ENCODE data around the gene PLA2R1.
"Not testable (repeated sequence)": the region's sequence is repeated elsewhere in the genome, so short reads cannot be mapped to it uniquely, and the experiment has no call there.

The PLA2R1 gene

DNA sequence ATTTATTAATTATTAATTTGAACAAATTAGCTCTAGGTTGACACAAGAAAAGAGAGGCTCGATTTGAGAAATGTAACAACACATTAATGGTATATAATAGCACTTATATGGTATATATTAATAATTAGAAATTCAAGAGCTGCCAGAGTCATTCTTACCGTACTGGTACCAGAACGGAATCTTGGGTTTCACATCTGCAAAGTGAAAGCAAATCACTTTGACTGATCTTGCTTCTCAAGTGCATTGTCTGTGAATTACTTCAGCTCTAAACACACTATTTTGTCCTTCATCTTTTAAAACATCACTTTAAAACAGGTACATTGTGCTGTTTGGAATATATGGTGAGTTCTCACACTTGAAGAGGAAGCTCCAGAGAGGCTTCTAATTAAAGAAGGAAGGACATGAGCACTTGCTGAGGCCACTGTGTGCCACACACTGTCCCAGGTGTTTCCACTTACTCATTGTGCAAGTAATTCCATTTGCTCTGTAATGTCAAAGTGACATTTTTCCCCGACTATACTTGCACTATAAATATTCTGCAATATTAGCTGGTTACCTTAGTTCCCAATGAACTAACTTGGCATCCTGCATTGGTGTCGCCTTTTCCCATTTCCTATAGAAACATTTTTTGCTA lies 85.8 kb downstream of the PLA2R1 start:
- DNase-seq, result no peak

- no peak for DNase-seq
These were observed 89.1 kb downstream of the PLA2R1 start for GRCh38 chr2:159973325-159973724.

- no peak for DNase-seq
These were observed 90.9 kb downstream of the PLA2R1 start for GRCh38 chr2:159971365-159972152.

- not testable (repeated sequence) for DNase-seq
These were observed 91.9 kb downstream of the PLA2R1 start for GRCh38 chr2:159970548-159970947.

DNA sequence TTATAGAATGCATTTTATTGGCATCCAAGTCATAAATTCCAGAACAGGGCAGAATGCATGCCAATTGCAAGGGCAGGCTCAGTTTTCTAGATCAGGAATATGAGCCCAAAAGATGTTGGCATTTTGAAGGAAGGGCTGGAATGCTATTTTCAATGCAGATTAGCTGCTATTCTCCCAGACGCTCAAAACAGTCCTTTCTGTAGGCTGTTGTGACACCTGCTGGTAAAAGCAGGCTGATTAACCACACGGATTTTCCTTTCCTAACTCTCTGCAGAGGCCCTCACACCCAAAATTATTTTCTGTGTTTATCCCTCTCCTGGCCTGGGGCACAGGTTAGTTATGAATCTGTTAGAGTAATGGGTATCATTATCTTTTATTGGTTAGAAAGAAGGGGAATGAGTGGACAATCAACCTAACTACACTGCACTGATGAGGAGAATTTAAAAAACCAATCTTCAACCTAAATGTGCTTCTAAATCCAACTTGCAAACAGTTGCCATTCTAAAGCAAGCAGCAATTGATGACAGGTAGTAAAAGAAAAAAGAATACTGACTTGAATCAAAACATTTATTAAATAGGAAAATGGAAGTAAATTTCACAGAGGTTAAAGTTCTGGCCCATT lies 94.0 kb downstream of the PLA2R1 start:
- no peak for DNase-seq

DNA sequence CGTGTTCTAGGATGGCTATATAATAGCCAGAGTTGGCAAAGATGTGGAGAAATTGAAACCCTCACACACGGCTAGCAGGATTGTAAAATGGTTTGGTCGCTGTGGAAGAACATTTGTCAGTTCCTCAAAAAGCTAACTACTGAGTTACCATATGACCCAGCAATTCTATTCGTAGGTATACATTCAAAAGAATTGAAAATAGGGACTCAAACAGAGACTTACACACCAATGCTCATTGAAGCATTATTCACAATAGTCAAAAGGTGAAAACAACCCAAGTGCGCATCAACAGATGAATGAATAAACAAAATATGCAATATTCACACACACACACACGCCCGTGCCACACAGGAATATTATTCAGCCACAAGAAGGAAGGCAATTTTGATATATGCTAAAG lies 98.7 kb downstream of the PLA2R1 start:
- DNase-seq, result no peak

- not testable (repeated sequence) for DNase-seq
These were observed 99.9 kb downstream of the PLA2R1 start for GRCh38 chr2:159962513-159962912.

GRCh38 chr2:159961451-159961850 lies 101.0 kb downstream of the PLA2R1 start:
- DNase-seq, result no peak

- DNase-seq, result no peak
These were observed 101.4 kb downstream of the PLA2R1 start for GRCh38 chr2:159961037-159961436.

- DNase-seq, result no peak
These were observed 102.0 kb downstream of the PLA2R1 start for GRCh38 chr2:159960414-159960813.

DNA sequence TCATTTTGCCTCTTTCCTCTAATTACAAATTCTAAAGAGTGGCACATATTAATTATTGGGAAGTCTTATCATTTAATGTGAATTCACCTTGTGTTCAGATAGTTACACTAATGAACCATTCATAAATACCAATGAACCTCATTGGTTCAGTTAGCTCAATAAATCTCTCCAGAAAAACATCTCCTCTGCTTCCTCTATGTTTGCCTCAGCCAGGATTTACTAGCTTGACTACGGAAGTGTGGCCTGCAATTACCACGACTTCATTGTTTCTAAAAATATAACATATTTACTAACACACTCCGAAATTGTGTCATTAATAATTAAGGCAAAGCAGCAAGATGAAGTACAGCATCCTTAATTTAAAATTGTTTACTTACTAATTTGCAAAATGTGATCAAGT lies 103.3 kb downstream of the PLA2R1 start:
- no peak for DNase-seq

- no peak for DNase-seq
These were observed 109.1 kb downstream of the PLA2R1 start for GRCh38 chr2:159953136-159953823.

DNA sequence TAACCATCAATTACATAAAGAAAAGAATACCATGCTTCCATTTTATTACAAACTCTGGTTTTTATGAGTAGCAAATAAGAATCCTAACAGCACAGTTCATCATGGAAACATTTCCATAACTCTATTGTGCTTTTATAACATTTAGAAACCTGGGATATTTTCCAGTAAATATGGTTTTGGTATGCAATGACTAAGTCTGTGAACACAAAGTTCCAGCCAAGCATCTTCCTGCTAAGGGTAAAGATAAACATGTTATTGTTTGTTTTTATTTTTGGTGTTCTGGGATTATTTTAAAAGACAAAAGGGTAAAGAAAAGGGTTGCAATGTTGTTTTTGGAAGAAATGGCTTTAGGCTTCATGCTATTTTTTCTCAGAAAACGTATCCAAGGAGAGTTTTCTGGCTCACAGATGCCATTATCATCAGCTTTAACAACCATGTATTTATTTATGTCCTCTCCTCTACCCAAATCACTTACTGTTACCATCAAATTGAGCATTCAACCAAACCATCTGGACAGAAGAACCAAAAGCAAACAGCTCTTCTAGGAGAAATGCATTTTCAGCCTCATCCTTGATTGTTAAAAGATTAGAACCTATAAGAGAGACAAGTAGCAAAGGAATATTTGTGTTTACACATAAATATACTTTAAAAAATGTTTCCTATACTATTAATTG lies 116.0 kb downstream of the PLA2R1 start:
- DNase-seq, result no peak

DNA sequence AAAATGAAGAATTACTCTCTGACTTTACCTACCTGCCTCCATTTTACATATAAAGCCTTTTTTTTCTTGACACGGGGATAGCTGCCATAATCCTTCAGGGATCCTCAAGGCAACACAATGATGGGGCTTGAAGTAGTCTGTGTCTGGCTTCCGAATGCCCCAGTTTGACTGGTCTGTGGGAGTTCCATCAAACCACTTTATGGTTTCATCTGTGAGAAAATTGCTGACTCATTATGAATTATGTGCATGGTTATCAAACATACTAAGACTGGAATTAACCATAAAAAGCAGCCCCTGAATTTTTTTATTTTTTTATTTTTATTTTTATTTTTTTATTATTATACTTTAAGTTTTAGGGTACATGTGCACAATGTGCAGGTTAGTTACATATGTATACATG lies 117.5 kb downstream of the PLA2R1 start:
- no peak for DNase-seq

DNA sequence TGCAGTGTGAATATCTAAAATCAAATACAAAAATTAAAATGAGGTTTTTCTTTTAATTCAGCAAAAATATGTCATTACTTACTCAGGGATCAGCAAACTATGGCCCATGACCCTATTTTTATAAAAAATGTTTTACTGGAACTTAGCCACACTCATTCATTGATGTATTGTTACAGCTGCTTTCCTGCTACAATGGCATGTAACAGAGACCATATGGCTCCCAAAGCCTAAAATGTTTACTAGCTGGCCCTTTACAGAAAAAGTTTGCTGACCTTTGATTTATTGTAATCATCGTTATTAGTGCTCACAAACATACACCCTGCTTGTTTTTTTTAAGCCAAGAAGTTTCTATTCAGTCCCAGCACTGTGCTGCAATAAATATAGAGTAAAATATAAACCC lies 120.3 kb downstream of the PLA2R1 start:
- no peak for DNase-seq

- DNase-seq, result no peak
These were observed 120.7 kb downstream of the PLA2R1 start for GRCh38 chr2:159941729-159942128.

DNA sequence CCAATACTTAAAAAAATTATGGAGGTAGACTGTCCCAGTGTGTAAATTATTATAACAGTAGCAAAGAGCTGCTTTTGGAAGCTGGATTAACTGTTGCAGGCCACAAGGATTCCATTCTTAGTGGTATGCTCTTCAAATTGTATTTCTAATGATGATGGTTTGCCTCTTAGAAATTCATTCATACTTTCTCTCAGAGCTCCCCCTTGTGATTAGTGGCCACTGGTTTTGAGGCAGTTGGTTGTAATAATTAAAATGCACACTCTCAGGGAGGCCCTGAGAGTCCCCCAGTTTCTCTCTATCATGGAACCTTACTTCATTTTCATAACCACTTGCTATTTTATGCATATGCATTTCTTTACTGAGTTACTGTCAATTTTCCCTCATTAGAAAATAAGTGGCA lies 122.5 kb downstream of the PLA2R1 start:
- DNase-seq, result no peak

DNA sequence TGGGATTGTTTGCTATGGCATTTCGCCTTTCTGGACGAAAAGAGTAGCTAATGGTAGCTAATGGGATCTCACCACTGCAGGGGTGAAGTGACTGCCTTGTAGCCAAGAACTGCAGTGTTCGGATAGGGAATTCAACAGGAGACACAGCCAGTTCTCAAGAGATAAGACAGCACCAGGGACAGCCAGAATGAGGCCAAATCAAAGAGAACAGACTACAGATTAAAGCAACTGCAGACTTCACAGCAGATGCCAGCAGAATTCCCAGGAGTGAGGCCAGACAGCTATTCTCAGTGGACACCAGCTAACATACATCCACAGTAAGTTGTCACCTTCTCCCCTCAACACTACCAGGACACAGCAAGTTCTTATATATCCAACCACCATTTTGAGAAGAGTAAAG lies 124.0 kb downstream of the PLA2R1 start:
- DNase-seq, result no peak

DNA sequence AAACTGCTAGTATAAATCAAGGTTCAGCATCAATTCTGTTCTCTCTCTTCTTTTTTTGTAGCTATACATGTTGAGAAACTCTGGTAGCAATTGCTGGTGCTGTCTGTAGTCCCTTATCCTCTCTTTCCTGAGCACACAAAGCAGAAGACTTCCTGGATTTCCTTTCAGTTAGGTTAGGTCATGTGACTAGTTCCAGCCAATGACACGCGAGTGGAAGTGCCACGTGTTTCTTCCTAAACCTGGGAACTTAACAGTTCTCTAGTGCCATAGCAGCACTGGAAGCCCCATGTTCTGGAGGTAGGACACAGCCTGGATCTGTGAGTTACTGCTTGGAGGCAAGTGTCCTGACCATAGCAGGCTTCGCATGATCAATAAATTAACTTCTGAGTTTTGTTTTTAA lies 125.9 kb downstream of the PLA2R1 start:
- no peak for DNase-seq

DNA sequence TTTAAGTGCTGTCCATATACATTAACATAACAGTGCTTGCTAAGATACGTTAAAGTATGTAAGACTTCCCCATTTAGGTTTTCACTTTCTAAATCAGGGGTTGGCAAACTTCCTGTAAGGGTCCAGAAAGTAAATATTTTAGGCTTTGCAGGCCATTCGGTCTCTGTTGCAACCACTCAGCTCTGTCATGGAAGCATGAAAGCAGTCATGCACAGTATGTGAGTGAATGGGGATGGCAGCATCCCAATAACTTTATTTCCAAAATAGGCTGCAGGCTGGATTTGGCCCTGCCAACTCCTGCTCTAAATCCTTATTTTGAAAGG lies 128.7 kb downstream of the PLA2R1 start:
- DNase-seq, result no peak

- DNase-seq, result no peak
These were observed 129.2 kb downstream of the PLA2R1 start for GRCh38 chr2:159933040-159933726.

DNA sequence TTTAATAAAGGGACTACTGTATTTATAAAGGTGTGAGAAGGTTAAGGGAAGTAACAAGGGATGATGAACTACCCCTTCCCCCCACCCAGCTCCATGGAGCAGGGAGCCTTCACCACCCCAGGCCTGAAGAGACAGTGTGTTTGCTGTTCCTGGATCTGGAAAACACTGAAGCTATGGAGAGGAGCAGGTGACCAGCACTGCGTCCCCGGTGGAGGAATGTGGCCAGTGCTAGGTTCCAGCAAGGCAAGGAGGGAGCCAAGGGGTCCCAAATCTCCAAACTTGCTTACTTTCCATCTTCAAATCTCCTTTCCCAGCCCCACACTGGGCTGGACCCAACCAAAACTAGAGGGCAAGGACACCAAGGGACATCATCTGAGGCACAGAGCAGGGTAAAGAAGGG lies 135.7 kb downstream of the PLA2R1 start:
- no peak for DNase-seq

GRCh38 chr2:159925975-159926374 lies 136.4 kb downstream of the PLA2R1 start:
- no peak for DNase-seq
